HFF-Myc (cell line): ENCODE results near the gene TP53BP2.

Source experiments
- DNase-seq: peaks from one replicate; pipeline ENCODE4 v3.0.0-alpha.2; 2011; ENCODE audit warnings: low read depth; ENCODE audit errors: extremely low read depth
- H3K4me3 ChIP-seq: replicated peaks from 2 replicates; pipeline ENCODE4 v1.5.1; 2011; ENCODE audit warnings: low read depth, mild to moderate bottlenecking, control low read depth, low read length
- CTCF ChIP-seq: IDR thresholded peaks from 2 replicates; pipeline ENCODE4 v1.5.1; 2012; ENCODE audit warnings: mild to moderate bottlenecking, low read depth, low read length, control low read depth; ENCODE audit errors: missing control alignments

Gene TP53BP2

GRCh38 chr1:223835754-223836153 is 10.0 kb downstream of the TP53BP2 start:
- TF ChIP-seq CTCF, result no peak
- H3K4me3 ChIP-seq, result no peak overlapping the region
- no peak for DNase-seq

GRCh38 chr1:223834660-223835263 is 11.0 kb downstream of the TP53BP2 start:
- no peak for DNase-seq
- no peak for TF ChIP-seq CTCF
- no peak overlapping the region for H3K4me3 ChIP-seq

GRCh38 chr1:223833948-223834347 is 11.8 kb downstream of the TP53BP2 start:
- no peak overlapping the region for H3K4me3 ChIP-seq
- no peak for TF ChIP-seq CTCF
- DNase-seq, result no peak

- TF ChIP-seq CTCF, result no peak
- no peak overlapping the region for H3K4me3 ChIP-seq
- DNase-seq, result no peak
These were observed 13.2 kb downstream of the TP53BP2 start for GRCh38 chr1:223832637-223832943.

- H3K4me3 ChIP-seq, result no peak overlapping the region
These were observed 13.8 kb downstream of the TP53BP2 start for GRCh38 chr1:223831755-223832636.

GRCh38 chr1:223829678-223830077 is 16.1 kb downstream of the TP53BP2 start:
- TF ChIP-seq CTCF, result no peak
- no peak overlapping the region for H3K4me3 ChIP-seq
- DNase-seq, result no peak

More at GRCh38 chr1:223831755-223832636, 13.8 kb downstream of the TP53BP2 start:
- no peak for TF ChIP-seq CTCF
- no peak for DNase-seq
